OCI-LY1 (cell line): Measurements from ENCODE around the gene RNF114.

ENCODE experiments used
- H2AFZ ChIP-seq: fragments of 200-600 bp; sonication (generic), shearing (Covaris generic); 2 replicates; pipeline ENCODE4 v1.6.0; 2014; ENCODE audit warnings: antibody characterized with exemption, mild to moderate bottlenecking, low read length
- H3F3A ChIP-seq: fragments of 200-600 bp; sonication (generic), shearing (Covaris generic); 2 replicates; pipeline ENCODE4 v1.6.0; 2014; ENCODE audit warnings: mild to moderate bottlenecking, antibody characterized with exemption, low read length, moderate library complexity; ENCODE audit not compliant: insufficient read depth
- H3K27ac ChIP-seq: fragments of 200-600 bp; sonication (generic); 2 replicates; pipeline ENCODE4 v1.5.1; 2014; ENCODE audit warnings: low read length, mixed run types, mild to moderate bottlenecking, low read depth; ENCODE audit not compliant: poor library complexity, severe bottlenecking
- H3K27me3 ChIP-seq: fragments of 200-600 bp; sonication (generic); 2 replicates; pipeline ENCODE4 v1.6.0; 2014; ENCODE audit warnings: antibody characterized with exemption, mild to moderate bottlenecking, low read length, moderate library complexity; ENCODE audit not compliant: insufficient read depth
- H3K36me3 ChIP-seq: fragments of 200-600 bp; sonication (generic); 2 replicates; pipeline ENCODE4 v1.6.1; 2014; ENCODE audit warnings: mild to moderate bottlenecking, antibody characterized with exemption, low read length, moderate library complexity, mixed read lengths; ENCODE audit not compliant: insufficient read depth
- H3K4me1 ChIP-seq: fragments of 200-600 bp; sonication (generic); 2 replicates; pipeline ENCODE4 v1.5.1; 2014; ENCODE audit warnings: mild to moderate bottlenecking, low read length, moderate library complexity; ENCODE audit not compliant: insufficient read depth, severe bottlenecking
- H3K4me2 ChIP-seq: fragments of 200-600 bp; sonication (generic), shearing (Covaris generic); 2 replicates; pipeline ENCODE4 v1.6.1; 2014; ENCODE audit warnings: low read length
- H3K4me3 ChIP-seq: fragments of 200-600 bp; sonication (generic); 2 replicates; pipeline ENCODE4 v1.5.1; 2014; ENCODE audit warnings: low read length, low read depth, mild to moderate bottlenecking, mixed read lengths; ENCODE audit not compliant: poor library complexity, severe bottlenecking
- H3K79me2 ChIP-seq: fragments of 200-600 bp; shearing (Covaris generic); 2 replicates; pipeline ENCODE4 v1.6.1; 2016; ENCODE audit warnings: mixed run types, low read length, mixed read lengths; ENCODE audit not compliant: insufficient read depth
- H3K9ac ChIP-seq: fragments of 200-600 bp; sonication (generic), shearing (Covaris generic); 2 replicates; pipeline ENCODE4 v1.6.1; 2014; ENCODE audit warnings: mild to moderate bottlenecking, low read length, mixed read lengths
- H3K9me2 ChIP-seq: fragments of 200-600 bp; sonication (generic), shearing (Covaris generic); 2 replicates; pipeline ENCODE4 v1.6.1; 2014; ENCODE audit warnings: low read depth, mild to moderate bottlenecking, low read length, mixed read lengths
- H3K9me3 ChIP-seq: fragments of 200-600 bp; shearing (Covaris generic); 2 replicates; pipeline ENCODE4 v1.6.1; 2014; ENCODE audit warnings: low read length, mixed read lengths
- H4K20me1 ChIP-seq: fragments of 200-600 bp; sonication (generic), shearing (Covaris generic); 2 replicates; pipeline ENCODE4 v1.6.0; 2016; ENCODE audit warnings: mild to moderate bottlenecking, low read length; ENCODE audit not compliant: insufficient read depth
- CTCF ChIP-seq: fragments of 200-600 bp; sonication (generic), shearing (Covaris generic); IDR thresholded peaks from 2 replicates; pipeline ENCODE4 v1.5.1; 2017; ENCODE audit warnings: mild to moderate bottlenecking, antibody characterized with exemption, low read length, moderate library complexity, mixed read lengths
- EZH2 ChIP-seq: fragments of 200-600 bp; sonication (generic), shearing (Covaris generic); IDR thresholded peaks from 2 replicates; pipeline ENCODE4 v1.8.0; 2017; ENCODE audit warnings: borderline replicate concordance, mixed run types, mild to moderate bottlenecking, antibody characterized with exemption, low read length, moderate library complexity, mixed read lengths

RNF114 gene

DNA sequence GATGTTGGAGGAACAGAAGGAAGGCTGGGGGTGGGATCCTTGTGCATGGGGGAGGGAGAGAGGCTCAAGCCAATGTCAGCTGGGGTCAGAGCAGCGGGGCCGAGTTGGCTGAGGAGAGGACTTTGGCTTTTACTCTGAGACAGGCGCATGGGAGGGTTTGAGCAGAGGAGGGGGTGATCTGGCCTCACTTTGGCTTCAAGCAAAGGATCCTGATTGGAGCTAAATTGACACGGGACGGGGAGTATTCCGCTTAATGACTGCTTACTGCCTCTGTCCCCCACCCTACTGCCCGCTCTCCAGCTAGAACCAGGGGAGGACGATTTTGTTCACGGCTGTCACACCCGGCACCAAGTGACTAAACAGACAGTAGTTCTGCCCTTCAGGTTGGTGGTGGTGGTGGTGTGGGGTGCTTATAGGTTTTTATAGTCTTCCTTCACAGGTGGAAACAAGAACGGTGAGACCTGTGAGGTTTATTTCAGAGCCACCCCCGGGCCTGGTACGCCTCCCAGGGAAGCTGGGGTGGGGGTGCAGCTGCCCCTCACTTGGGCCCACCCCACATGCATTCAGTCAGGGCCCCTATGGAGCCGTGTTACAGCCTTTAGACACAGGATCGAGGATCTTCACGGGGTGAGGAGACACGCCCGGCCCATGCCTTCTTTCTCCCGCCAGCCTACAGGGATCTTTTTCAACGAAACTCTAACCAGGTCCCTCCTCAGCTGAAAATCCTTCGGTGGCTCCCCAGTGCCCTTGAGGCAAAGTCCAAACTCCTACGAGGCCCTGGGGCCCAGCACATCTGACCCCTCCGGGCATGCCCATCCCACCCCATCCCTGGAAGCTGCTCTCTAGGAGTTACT lies 45.2 kb downstream of the RNF114 start:
- H3K36me3 ChIP-seq: no peaks in the 10 kb centered on the region
- H3K27me3 ChIP-seq: no peaks in the 10 kb centered on the region; the same call in 1 of the 2 replicates
- H3K27ac ChIP-seq: peak overlapping the region; percentile 23
- no peaks in the 10 kb centered on the region for H3F3A ChIP-seq
- H3K4me2 ChIP-seq: peak overlapping the region; percentile 88
- no peaks in the 10 kb centered on the region for H4K20me1 ChIP-seq
- peak overlapping the region; percentile 61 for H3K9ac ChIP-seq
- no peaks in the 10 kb centered on the region for H3K9me3 ChIP-seq
- no peaks in the 10 kb centered on the region for H3K9me2 ChIP-seq
- no peak overlapping the region for H2AFZ ChIP-seq
- H3K79me2 ChIP-seq: no peaks in the 10 kb centered on the region
- TF ChIP-seq EZH2 (no peak), CTCF (no peak)
- peak overlapping the region; percentile 56 for H3K4me3 ChIP-seq
- H3K4me1 ChIP-seq: peaks cover 41% of the 10 kb centered on the region

DNA sequence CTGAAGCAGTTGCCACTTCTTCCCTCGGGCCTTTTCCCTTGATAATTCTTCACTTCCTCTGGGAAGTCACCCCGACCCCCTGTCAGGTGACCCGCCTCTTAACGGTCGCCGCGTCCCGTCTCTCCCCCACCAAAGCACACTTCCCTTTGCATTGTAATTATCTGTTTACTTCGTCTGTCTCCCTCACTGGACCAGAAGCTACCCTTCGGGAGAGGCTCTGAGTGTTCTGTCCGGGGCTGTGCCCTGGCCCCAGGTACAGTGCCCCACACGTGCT lies 45.8 kb downstream of the RNF114 start:
- Histone ChIP-seq H3K9me3 (no peaks in the 10 kb centered on the region), H3K79me2 (no peaks in the 10 kb centered on the region), H3K36me3 (no peaks in the 10 kb centered on the region), H3K4me3 (peak overlapping the region; percentile 56), H4K20me1 (no peaks in the 10 kb centered on the region), H3F3A (no peaks in the 10 kb centered on the region), H3K27ac (peak overlapping the region; percentile 23), H3K9me2 (no peaks in the 10 kb centered on the region), H3K9ac (peak overlapping the region; percentile 61), H3K4me1 (peaks cover 41% of the 10 kb centered on the region), H3K4me2 (peak overlapping the region; percentile 88), H2AFZ (0 out of 2 replicates have a peak overlapping the region, but pooled peaks have one; percentile 30), H3K27me3 (no peaks in the 10 kb centered on the region; the same call in 1 of the 2 replicates)
- TF ChIP-seq EZH2 (no peak), CTCF (no peak)

DNA sequence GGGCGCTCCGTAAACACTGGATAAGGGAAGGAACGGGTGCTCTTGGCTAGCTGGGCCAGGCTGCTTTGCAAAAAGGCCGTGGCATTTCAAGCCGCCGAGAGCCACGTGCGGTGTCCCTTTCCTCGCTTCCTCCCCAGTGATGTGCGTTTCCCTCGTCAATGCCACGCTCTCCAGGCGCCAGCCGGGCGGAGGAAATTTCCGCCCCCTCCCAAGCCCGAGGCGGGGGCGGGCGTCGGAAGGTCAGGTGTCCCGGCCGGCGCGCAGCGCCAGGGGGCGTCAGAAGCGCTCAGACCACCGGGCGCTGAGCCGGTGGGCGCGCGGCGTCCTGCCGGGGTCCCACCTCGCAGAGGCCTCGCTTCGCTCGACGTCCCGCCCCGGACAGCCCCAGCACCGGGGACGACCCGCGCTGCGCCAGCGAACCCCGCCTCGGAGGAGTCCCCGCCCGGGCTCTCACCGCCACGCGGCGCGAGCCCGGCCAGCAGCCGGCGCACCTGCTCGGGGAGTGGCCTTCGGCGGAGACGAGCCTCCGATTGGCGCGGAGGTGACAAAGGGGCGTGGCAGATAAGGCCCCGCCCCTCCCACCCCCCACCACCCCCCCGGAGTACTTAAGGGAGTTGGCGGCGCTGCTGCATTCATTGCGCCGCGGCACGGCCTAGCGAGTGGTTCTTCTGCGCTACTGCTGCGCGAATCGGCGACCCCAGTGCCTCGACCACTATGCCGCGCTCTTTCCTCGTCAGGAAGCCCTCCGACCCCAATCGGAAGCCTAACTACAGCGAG lies 46.3 kb downstream of the RNF114 start, which contains the start of gene SNAI1:
TSS of gene SNAI1 (plus strand) at position 635 of the 777 bp plus-strand sequence. CDS start at position 715, 80 bp downstream.
- H3K79me2 ChIP-seq: no peaks in the 10 kb centered on the region
- no peaks in the 10 kb centered on the region; the same call in 1 of the 2 replicates for H3K27me3 ChIP-seq
- peak; percentile 64 for TF ChIP-seq CTCF
- no peak for TF ChIP-seq EZH2
- peaks cover 41% of the 10 kb centered on the region for H3K4me1 ChIP-seq
- no peaks in the 10 kb centered on the region for H4K20me1 ChIP-seq
- H3K4me3 ChIP-seq: peak within 1 kb of the TSS; percentile 57
- no peaks in the 10 kb centered on the region for H3F3A ChIP-seq
- peak within 1 kb of the TSS; percentile 23 for H3K27ac ChIP-seq
- H3K9me2 ChIP-seq: no peaks in the 10 kb centered on the region
- no peaks in the 10 kb centered on the region for H3K9me3 ChIP-seq
- H3K36me3 ChIP-seq: no peaks in the 10 kb centered on the region
- H3K9ac ChIP-seq: peak within 1 kb of the TSS; percentile 61
- peak within 1 kb of the TSS; percentile 88 for H3K4me2 ChIP-seq
- H2AFZ ChIP-seq: 0 out of 2 replicates have a peak within 1 kb of the TSS, but pooled peaks have one; percentile 30
